NCI-H2196 (cell line): Measurements from ENCODE around the gene CYSRT1.
A peak's percentile ranks its signal among the peaks of the same experiment; 100 is the strongest.

ENCODE experiments used
- DNase-seq: peaks from one replicate; lab custom pipeline; 2025; ENCODE audit not compliant: unreplicated experiment; lab: John Stamatoyannopoulos, UW

The CYSRT1 gene

GRCh38 chr9:137211532-137211931 lies 13.4 kb upstream of the CYSRT1 start:
- no peak for DNase-seq

- DNase-seq: no peak
Observed at GRCh38 chr9:137212520-137212919, 12.5 kb upstream of the CYSRT1 start.

GRCh38 chr9:137213160-137214060 lies 11.6 kb upstream of the CYSRT1 start:
- DNase-seq: peak; percentile 14

DNA sequence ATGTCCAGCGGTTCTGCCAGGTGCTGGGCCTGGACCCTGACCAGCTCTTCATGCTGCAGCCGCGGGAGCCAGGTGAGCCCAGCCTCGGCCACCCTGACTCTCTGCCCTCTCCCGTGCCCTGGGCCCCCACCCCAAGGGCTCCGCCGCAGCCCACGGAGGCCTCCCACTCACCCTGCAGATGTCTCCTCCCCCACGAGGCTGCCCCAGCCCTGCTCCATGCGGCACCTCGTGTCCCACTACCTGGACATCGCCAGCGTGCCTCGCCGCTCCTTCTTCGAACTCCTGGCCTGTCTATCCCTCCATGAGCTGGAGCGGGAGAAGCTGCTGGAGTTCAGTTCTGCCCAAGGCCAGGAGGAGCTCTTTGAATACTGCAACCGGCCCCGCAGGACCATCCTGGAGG lies 10.4 kb upstream of the CYSRT1 start:
- DNase-seq: no peak

DNA sequence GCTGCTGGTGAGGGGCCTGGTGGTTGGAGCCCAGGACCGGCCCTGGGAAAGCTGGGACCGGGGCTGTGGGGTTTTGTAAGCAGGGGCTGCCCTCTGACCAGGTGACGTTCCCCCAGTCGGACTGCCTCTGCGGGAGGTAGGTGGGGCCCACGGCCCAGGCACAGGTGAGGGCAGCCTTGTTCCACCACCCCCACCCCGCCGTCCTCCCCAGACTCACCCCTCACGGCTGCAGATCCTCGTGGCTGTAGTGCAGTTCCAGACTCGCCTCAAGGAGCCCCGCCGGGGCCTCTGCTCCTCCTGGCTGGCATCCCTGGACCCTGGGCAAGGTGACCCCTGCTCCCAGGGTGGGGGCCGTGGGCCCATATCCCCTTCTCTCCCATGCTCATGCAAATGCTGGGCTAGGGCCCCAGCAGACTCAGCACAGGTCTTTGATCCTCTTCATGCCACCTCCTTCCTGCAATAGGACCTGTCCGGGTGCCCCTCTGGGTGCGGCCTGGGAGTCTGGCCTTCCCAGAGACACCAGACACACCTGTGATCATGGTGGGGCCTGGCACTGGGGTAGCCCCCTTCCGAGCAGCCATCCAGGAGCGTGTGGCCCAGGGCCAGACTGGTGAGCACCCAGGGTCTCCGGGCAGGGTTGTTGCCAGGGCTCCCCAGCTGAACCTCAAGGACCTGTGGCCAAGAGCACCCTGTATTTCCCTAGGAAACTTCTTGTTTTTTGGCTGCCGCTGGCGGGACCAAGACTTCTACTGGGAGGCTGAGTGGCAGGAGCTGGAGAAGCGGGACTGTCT lies 9.6 kb upstream of the CYSRT1 start:
- no peak for DNase-seq

- no peak for DNase-seq
Observed at GRCh38 chr9:137216188-137216965, 8.6 kb upstream of the CYSRT1 start.

- peak; percentile 91 for DNase-seq
Observed at GRCh38 chr9:137217276-137218211, 7.4 kb upstream of the CYSRT1 start.

DNA sequence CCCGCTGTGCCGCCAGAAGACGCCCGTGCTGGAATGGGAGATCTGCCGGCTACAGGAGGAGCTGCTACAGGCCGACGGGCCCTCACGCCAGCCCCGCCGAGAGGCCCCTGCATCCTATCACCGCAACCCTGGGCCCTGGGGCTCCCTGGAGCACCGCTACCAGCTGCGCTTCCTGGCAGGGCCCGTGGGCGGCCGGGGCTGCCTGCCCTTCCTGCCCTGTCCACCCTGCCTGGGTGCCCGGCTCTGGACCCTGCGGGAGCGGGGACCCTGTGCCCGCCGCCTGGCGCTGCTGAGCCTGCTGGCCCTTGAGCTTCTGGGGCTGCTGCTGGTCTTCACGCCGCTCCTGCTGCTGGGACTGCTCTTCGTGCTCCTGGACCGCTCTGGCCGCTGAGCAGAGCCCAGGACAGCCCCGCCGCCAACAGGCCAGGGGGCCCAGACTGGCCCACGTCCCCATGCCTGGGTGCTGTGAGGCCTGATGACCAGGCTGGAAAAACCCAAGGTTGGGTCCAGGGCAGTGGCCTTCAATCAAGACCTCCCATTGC lies 6.7 kb upstream of the CYSRT1 start:
- no peak for DNase-seq

- peak; percentile 64 for DNase-seq
Observed at GRCh38 chr9:137218754-137219271, 6.2 kb upstream of the CYSRT1 start.

GRCh38 chr9:137219757-137220316 lies 5.1 kb upstream of the CYSRT1 start:
- DNase-seq: no peak

DNA sequence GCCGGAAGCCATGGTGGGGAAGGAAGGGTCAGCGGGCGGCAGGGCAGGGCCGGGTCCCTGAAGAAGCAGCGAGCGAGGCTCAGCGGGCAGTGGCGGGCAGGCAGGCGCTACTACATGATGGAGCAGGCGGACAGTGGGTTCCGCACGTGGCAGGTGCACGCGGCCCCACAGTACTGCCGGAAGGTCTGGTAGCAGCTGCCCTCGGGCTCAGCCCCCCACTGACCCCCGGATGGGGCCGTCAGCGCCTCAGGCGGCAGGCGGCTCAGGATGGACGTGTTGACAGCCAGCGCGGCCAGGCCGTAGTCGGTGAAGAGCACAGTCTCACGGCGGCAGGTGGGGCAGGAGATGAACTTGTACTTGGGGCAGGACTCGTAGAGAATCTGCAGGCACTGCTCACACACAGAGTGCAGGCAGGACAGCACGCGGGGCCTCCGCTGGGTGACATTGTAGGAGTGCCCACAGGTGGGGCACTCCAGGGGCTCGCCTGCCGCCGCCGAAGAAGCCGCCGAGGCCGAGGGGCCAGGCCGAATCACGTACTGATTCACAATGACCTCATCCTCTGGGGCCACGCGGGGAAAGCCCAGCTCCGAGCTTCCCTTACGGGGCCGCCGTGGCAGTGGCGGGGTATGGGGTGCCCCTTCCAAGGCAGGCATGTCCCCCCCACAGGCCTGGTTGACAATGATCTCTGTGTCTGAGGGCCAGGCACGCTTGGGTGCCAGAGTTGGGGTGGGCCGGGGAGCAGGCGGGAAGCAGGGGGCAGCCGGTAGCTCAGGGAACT lies 4.5 kb upstream of the CYSRT1 start:
- no peak for DNase-seq

DNA sequence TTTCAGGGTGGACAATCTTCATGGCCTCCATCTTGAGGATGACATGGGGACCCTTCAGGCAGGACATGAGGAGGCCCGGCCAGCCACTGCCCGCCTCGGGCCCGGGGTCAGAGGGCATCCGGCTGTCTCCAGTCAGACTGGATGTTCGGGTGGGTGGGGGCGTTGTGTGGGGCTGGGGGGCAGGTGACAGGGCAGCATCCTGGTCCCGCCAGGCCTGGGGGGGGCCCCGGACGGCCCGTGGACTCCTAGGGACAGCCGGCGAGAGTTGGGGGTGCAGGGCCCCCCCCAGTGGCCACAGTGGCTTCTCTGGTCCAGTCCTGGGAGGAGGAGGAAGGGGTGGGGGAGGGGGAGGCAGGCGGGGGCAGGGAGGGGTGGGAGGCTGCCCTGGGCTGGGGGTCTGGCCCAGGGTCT lies 3.9 kb upstream of the CYSRT1 start:
- DNase-seq: no peak

DNA sequence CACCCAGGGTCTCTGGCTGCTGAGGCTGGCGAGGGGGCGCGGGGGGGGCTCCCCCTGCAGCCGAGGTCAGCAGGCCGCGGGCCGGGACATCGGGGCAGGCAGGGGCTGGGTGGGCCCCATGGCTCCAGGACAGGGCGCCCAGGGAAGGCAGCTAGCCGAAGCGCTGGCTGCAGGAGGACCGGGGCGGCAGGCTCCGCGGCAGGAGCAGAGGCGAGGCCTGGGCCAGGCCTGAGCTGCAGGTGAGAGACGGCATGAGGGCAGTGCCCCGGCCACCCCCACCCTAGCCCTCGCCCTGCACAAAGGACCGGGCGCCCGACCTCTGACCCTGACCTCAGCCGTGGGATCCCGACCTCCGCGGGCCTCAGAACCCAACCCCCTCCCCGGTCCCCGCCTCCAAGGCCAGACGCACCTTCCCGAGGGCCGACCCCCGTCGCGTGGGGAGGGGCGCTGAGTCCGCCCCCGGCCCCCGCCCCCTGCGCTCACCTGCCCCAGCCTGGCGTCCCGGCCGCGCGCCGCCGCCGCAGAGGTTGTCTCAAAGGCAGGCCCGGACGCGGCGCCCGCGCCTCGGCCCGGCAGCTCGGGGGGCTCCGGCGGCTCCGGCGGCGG lies 3.4 kb upstream of the CYSRT1 start:
- peak; percentile 52 for DNase-seq

DNA sequence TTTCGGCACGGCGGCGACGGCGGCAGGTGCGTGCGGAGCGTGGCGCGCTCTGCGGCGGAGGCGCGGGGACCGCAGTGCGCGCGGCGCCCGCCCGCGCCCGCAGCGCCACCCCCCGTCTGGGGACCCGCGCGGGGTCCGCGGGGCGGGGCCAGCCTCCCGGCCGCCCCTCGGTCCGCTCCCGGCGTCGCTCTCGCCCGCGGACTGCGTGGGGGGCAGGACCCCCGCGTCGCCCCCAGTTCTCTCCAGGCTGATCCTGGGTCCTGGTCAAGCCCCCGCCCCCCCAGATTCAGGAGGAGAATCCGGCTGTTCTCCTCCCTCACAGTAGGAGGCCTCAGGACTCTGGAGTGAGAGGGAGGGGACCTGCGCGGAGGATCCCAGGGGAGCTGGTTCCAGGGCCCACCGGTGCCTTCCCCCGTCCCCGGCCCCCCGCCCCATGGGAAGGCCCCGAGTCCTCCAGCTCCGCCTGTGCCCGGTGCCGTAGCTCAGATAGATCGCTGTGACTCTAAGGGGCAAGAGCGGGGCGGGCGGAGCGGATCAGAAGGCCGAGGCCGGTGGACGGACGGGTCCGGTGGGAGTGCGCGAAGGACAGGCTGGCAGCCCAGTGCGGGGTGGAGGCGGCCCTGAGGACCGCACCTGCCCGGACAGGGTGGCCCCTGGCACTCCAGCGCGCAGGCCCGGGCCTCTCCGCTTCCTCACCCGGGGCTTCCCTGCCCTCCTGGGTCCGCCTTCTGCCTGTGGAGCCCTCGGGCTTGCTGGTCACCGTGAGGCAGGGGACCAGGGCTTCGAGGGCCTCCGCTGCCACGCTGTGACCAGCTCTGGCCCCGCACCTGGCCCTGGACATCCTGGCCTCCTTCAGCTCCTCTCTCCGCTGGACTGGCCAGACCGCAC lies 2.5 kb upstream of the CYSRT1 start, which contains the start of gene RNF208:
RNF208 (minus strand) TSS at position 51 of the 888 bp plus-strand sequence. CDS start 1,028 bp downstream, outside the sequence.
- DNase-seq: no peak

GRCh38 chr9:137223078-137223970 lies 1.6 kb upstream of the CYSRT1 start:
- peak; percentile 97 for DNase-seq

DNA sequence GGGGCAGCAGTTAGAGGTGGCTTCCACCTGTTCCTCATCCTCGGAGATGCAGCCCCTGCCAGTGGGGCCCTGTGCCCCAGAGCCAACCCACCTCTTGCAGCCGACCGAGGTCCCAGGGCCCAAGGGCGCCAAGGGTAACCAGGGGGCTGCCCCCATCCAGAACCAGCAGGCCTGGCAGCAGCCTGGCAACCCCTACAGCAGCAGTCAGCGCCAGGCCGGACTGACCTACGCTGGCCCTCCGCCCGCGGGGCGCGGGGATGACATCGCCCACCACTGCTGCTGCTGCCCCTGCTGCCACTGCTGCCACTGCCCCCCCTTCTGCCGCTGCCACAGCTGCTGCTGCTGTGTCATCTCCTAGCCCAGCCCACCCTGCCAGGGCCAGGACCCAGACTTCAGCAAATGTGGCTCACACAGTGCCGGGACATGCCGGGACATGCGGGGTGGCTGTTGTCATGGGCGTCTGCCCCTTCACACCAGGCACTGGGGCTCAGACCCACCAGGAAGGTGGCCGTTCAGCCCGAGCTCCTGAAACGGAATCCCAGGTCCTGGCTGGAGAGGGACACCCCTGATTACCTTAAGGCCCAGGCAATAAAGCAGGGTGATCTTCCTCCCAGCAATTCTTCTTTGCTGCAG lies 841 bp downstream of the CYSRT1 start:
- no peak for DNase-seq
